GM12878 (cell line): Measurements from ENCODE around the gene CBX8. TPM values are rescaled to one million over a fixed set of nuclear protein-coding genes. Genes with fewer than 3 reads are reported as not detected.
A peak's percentile ranks its signal among the peaks of the same experiment; 100 is the strongest.

ENCODE experiments used
- ATAC-seq: fragments of 200-7000 bp; cut with Tn5 transposase; 3 replicates; pipeline ENCODE4 v1.9.1; 2020; ENCODE audit warnings: mild to moderate bottlenecking, moderate library complexity
- BruUV-seq: library from RNA; stranded (reverse); fragments of 400-500 nt; replicated peaks from 2 replicates; lab custom pipeline; 2021; lab: Mats Ljungman, UMichigan
- CTCF ChIA-PET: fragments of 300-600 bp; sonication (Branson Sonifier 250); formaldehyde crosslinking; extraction: SDS; loops from one replicate; lab custom pipeline; 2021; ENCODE audit warnings: inconsistent platforms; lab: Yijun Ruan, JAX
- POLR2A ChIA-PET: fragments of 350-600 bp; formaldehyde crosslinking; extraction: SDS; loops from one replicate; lab custom pipeline; 2021; ENCODE audit warnings: inconsistent platforms; lab: Charles Lee
- RAD21 ChIA-PET: fragments of 300-600 bp; sonication (Branson Sonifier 250); formaldehyde crosslinking; loops from one replicate; lab custom pipeline; 2023; ENCODE audit warnings: antibody characterized with exemption; ENCODE audit not compliant: unreplicated experiment; lab: Charles Lee
- SMC1A ChIA-PET: fragments of 300-600 bp; sonication (Branson Sonifier 250); formaldehyde crosslinking; loops from one replicate; lab custom pipeline; 2023; ENCODE audit not compliant: unreplicated experiment, uncharacterized antibody; lab: Charles Lee
- DNase-seq: peaks from one replicate; pipeline ENCODE4 v3.0.0-alpha.2; 2011; ENCODE audit warnings: low read depth, low spot score
- FAIRE-seq: peaks from 3 replicates; lab custom pipeline; 2011; peaks lifted over from hg19 to GRCh38; lab: Jason Lieb, UNC
- H2AFZ ChIP-seq: 2 replicates; pipeline ENCODE4 v1.6.0; 2011; ENCODE audit warnings: low read depth, low read length, control low read depth; ENCODE audit not compliant: control insufficient read depth
- H3K27ac ChIP-seq: 2 replicates; pipeline ENCODE4 v1.5.1; 2011; ENCODE audit warnings: control low read depth; ENCODE audit not compliant: control insufficient read depth, insufficient read depth
- H3K27me3 ChIP-seq, 2 experiments: replicated peaks in 1 of 2; 2 replicates each; pipeline versions ENCODE4 v1.6.0 to v1.6.1; 2011; ENCODE audit warnings: low read length in 1 of 2; ENCODE audit not compliant: control insufficient read depth in 2 of 2, insufficient read depth in 2 of 2
- H3K36me3 ChIP-seq, 2 experiments: 2 replicates each; pipeline ENCODE4 v1.5.1; 2011; ENCODE audit warnings: low read length in 1 of 2; ENCODE audit not compliant: control insufficient read depth in 2 of 2, insufficient read depth in 2 of 2
- H3K4me1 ChIP-seq: 2 replicates; pipeline ENCODE4 v1.6.1; 2011; ENCODE audit warnings: mild to moderate bottlenecking, low read length, moderate library complexity, mixed read lengths; ENCODE audit not compliant: control insufficient read depth, insufficient read depth
- H3K4me2 ChIP-seq: 2 replicates; pipeline ENCODE4 v1.6.0; 2011; ENCODE audit warnings: control low read depth; ENCODE audit not compliant: control insufficient read depth, insufficient read depth
- H3K4me3 ChIP-seq: fragments of 200-600 bp; sonication (generic); 2 replicates; pipeline ENCODE4 v1.5.1; 2016
- H3K79me2 ChIP-seq: 2 replicates; pipeline ENCODE4 v1.6.0; 2011; ENCODE audit warnings: low read length; ENCODE audit not compliant: control insufficient read depth, insufficient read depth
- H3K9ac ChIP-seq: 2 replicates; pipeline ENCODE4 v1.8.0; 2011; ENCODE audit warnings: low read length, control low read depth, mixed read lengths; ENCODE audit not compliant: control insufficient read depth, insufficient read depth
- H3K9me3 ChIP-seq: replicated peaks from 3 replicates; pipeline ENCODE4 v1.5.1; 2011; ENCODE audit warnings: mild to moderate bottlenecking, low read length; ENCODE audit not compliant: control insufficient read depth, insufficient read depth
- H4K20me1 ChIP-seq: 2 replicates; pipeline ENCODE4 v1.6.0; 2011; ENCODE audit not compliant: control insufficient read depth, insufficient read depth
- EP300 ChIP-seq, 2 experiments: fragments of 150-350 bp in 1 of 2; IDR thresholded peaks; 2 replicates each; pipeline ENCODE4 v1.6.1; 2011 to 2012; ENCODE audit warnings: low read depth in 2 of 2, low read length in 2 of 2, borderline replicate concordance in 1 of 2, improper control_type of control experiment in 1 of 2, inconsistent platforms in 1 of 2; ENCODE audit not compliant: control insufficient read depth in 1 of 2
- FOS ChIP-seq: IDR thresholded peaks from 3 replicates; pipeline ENCODE4 v1.6.1; 2011; ENCODE audit warnings: borderline replicate concordance; ENCODE audit not compliant: insufficient read length; ENCODE audit errors: extremely low read depth
- MYC ChIP-seq: IDR thresholded peaks from 2 replicates; pipeline ENCODE4 v1.6.1; 2011; ENCODE audit warnings: mild to moderate bottlenecking, low read length, moderate library complexity, inconsistent platforms; ENCODE audit not compliant: insufficient read depth, insufficient replicate concordance, insufficient read length, severe bottlenecking
- SUZ12 ChIP-seq: fragments of 200-600 bp; sonication (generic); IDR thresholded peaks from one replicate; pipeline ENCODE4 v1.6.1; 2018; ENCODE audit warnings: antibody characterized with exemption, mild to moderate bottlenecking; ENCODE audit not compliant: unreplicated experiment
- ZNF622 ChIP-seq: fragments of 450-650 bp; IDR thresholded peaks from 2 replicates; pipeline ENCODE4 v1.6.1; 2017; ENCODE audit warnings: mild to moderate bottlenecking, inconsistent platforms
- WGBS: methylation state at CpG from one replicate; pipeline ENCODE4 v1.1.6; 2016; ENCODE audit warnings: low lambda C conversion rate; ENCODE audit not compliant: insufficient replicate concordance, insufficient coverage; ENCODE audit errors: missing lambda C conversion rate; 5-methylcytosine and 5-hydroxymethylcytosine counted together
- in situ Hi-C: fragments of 300-500 bp; cut with MboI; formaldehyde crosslinking; loops from 9 replicates; pipeline ENCODE4 v1.14.3; 2018; ENCODE audit warnings: mixed read lengths
- intact Hi-C: fragments of 100-400 bp; cut with micrococcal nuclease; formaldehyde crosslinking; loops from one replicate; pipeline ENCODE4 v1.14.2; 2022; ENCODE audit not compliant: unreplicated experiment
- polyA plus RNA-seq, 11 experiments: library from polyadenylated mRNA; depleted of rRNA in 4 of 11; unstranded in 6 of 11; stranded (reverse) in 5 of 11; fragments of >200 nt; fragmentation: Nextera tagmentation in 4 of 11; fragmentation: Illumina TruSeq in 1 of 11; extraction: Ambion mirVana in 4 of 11; extraction: Trizol in 1 of 11; gene quantifications; 1 replicate in 1 of 11; 2 replicates in 10 of 11; pipeline versions ENCODE4 v1.2.1 to v1.2.3, GENCODE V29; 2011 to 2016; ENCODE audit warnings: inconsistent platforms in 2 of 11, missing spikeins in 2 of 11, low read depth in 1 of 11
- total RNA-seq, 4 experiments: library from RNA; depleted of rRNA in 3 of 4; stranded (reverse); fragments of >200 nt in 3 of 4; fragmentation: Illumina TruSeq in 1 of 4; extraction: Trizol in 1 of 4; gene quantifications; 2 replicates each; pipeline versions ENCODE4 v1.2.1 to v1.2.3, GENCODE V29; 2013 to 2021
- TF ChIP-seq, protein P1 (sequence below): IDR thresholded peaks from 2 replicates; pipeline ENCODE4 v1.6.1; 2011; ENCODE audit warnings: mild to moderate bottlenecking, low read depth, low read length, moderate library complexity; ENCODE audit not compliant: insufficient replicate concordance
- TF ChIP-seq, protein P2 (sequence below): IDR thresholded peaks from 2 replicates; pipeline ENCODE4 v1.6.1; 2012; ENCODE audit warnings: improper control_type of control experiment, low read depth, low read length; ENCODE audit not compliant: insufficient replicate concordance

Gene CBX8
- total and polyA plus RNA-seq, 10 of the 15 experiments (the other 5 are each of a cell fraction or from before 2014, with no cell fraction given): 0.03 to 6.7 (median 1.9) TPM

GRCh38 chr17:79791735-79792161, 5.1 kb downstream of the CBX8 start (continued):
- TF ChIP-seq, protein P1, sequence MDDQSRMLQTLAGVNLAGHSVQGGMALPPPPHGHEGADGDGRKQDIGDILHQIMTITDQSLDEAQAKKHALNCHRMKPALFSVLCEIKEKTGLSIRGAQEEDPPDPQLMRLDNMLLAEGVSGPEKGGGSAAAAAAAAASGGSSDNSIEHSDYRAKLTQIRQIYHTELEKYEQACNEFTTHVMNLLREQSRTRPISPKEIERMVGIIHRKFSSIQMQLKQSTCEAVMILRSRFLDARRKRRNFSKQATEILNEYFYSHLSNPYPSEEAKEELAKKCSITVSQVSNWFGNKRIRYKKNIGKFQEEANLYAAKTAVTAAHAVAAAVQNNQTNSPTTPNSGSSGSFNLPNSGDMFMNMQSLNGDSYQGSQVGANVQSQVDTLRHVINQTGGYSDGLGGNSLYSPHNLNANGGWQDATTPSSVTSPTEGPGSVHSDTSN: no peak

DNA sequence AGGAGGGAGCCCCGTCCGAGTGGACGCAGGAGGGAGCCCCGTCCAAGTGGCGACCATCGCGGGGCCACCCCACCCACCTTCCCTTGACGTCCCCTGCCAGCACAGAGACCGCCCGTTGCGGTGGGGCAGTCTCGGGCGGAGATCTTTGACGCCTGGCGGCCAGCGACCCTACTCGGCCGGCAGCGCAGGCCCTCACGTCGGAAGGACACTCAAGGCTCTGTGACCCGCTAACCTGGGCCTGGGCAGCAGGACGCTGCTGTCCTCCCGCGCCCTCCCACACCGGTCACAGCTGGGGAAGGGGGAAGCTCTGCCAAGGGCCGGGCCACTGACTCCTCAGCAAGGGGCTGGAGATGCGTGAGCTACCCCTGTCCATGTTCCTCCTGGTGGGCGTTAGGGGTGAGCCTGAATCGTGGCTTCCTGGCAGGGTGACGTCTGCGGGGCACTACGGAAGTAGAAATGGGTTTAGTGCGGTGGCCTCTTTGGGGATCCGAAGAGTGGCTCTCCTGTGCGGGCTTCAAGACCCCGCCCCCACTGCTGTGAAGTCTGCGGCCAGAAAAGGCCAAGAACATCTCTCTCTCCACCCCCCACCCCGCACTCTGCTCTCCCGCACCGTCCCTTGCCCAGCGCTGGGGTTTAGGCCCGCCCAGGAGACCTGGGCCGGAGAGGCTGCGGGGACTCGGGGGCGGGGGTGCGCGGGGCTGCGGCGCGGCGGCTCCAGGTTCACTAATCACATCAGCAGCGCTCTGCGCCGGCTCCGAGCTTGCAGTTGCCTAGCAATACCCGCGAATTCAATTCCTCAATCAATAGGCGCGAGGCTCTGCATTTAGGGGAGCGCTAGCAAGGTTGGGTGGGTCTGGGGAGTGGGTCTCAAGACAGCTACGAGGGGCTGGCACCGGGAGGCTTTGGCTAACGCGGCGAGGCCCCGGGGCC, 5.8 kb downstream of the CBX8 start:
- H3K27me3 ChIP-seq: peaks cover 14 to 16% of the 10 kb centered on the region in 2 experiments; a peak in 3 of 4 replicates
- H3K27ac ChIP-seq: no peak overlapping the region
- ChIA-PET RAD21 (interaction anchor here (0.7 to 1.0 kb wide), 2 partner anchors 46 to 179 kb away, joined by 3 read pairs; no protein-coding TSS in a partner anchor), CTCF (interaction anchor here (2.1 to 2.2 kb wide), 2 partner anchors 45 to 179 kb away, joined by 5 to 21 read pairs; no protein-coding TSS in a partner anchor), POLR2A (no interaction called here), SMC1A (interaction anchor here (2.6 kb wide), 1 partner anchor 179 kb away, joined by 11 read pairs; no protein-coding TSS in a partner anchor)
- DNase-seq (no peak), ATAC-seq (no peak), FAIRE-seq (no peak)
- no peak overlapping the region for H3K4me2 ChIP-seq
- H3K9ac ChIP-seq: no peak overlapping the region
- H4K20me1 ChIP-seq: no peaks in the 10 kb centered on the region
- 32% methylated on average over 47 of the region's 68 CpGs for WGBS
- peaks cover 4% of the 10 kb centered on the region; the same call in 1 of the 2 replicates for H3K4me1 ChIP-seq
- no peak overlapping the region for H3K4me3 ChIP-seq
- in situ Hi-C loops (no loop called here), intact Hi-C loops (loop anchor here (2.0 kb wide), 1 partner anchor 180 kb away; no protein-coding TSS in a partner anchor)
- TF ChIP-seq EP300 (IDR thresholded peaks at IDR 0.05; ENCODE audit: borderline replicate concordance in 1 of 2, control insufficient read depth in 1 of 2, low read depth in 2 of 2, low read length in 2 of 2) (no peak), SUZ12 (peak; percentile 52), ZNF622 (no peak), MYC (no peak), FOS (no peak)
- TF ChIP-seq, protein P2, sequence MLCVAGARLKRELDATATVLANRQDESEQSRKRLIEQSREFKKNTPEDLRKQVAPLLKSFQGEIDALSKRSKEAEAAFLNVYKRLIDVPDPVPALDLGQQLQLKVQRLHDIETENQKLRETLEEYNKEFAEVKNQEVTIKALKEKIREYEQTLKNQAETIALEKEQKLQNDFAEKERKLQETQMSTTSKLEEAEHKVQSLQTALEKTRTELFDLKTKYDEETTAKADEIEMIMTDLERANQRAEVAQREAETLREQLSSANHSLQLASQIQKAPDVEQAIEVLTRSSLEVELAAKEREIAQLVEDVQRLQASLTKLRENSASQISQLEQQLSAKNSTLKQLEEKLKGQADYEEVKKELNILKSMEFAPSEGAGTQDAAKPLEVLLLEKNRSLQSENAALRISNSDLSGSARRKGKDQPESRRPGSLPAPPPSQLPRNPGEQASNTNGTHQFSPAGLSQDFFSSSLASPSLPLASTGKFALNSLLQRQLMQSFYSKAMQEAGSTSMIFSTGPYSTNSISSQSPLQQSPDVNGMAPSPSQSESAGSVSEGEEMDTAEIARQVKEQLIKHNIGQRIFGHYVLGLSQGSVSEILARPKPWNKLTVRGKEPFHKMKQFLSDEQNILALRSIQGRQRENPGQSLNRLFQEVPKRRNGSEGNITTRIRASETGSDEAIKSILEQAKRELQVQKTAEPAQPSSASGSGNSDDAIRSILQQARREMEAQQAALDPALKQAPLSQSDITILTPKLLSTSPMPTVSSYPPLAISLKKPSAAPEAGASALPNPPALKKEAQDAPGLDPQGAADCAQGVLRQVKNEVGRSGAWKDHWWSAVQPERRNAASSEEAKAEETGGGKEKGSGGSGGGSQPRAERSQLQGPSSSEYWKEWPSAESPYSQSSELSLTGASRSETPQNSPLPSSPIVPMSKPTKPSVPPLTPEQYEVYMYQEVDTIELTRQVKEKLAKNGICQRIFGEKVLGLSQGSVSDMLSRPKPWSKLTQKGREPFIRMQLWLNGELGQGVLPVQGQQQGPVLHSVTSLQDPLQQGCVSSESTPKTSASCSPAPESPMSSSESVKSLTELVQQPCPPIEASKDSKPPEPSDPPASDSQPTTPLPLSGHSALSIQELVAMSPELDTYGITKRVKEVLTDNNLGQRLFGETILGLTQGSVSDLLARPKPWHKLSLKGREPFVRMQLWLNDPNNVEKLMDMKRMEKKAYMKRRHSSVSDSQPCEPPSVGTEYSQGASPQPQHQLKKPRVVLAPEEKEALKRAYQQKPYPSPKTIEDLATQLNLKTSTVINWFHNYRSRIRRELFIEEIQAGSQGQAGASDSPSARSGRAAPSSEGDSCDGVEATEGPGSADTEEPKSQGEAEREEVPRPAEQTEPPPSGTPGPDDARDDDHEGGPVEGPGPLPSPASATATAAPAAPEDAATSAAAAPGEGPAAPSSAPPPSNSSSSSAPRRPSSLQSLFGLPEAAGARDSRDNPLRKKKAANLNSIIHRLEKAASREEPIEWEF: no peak
- no peaks in the 10 kb centered on the region for H3K9me3 ChIP-seq
- H3K36me3 ChIP-seq: peaks cover 2 to 3% of the 10 kb centered on the region in 2 experiments; a peak in 2 of 4 replicates
- BruUV-seq: no TSS peak
- no peak overlapping the region for H2AFZ ChIP-seq
- H3K79me2 ChIP-seq: no peaks in the 10 kb centered on the region
